ENCODE data around the gene UNC13D.

DNA sequence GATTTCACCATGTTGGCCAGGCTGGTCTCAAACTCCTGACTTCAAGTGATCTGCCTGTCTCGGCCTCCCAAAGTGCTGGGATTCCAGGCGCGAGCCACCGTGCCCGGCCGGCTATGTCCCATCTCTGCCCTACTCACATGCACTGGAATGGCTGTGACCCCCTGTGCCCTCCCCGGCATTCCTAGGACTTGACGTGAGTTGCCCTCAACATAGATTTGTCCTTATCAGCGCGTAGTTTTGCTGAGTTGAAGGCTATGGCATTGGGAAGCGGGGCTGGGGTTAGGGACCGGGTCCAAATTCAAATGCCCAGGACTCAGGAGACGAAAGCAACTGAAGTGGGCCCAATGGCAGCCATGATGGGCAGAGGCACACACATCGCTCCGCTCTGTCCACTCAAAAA is 5.8 kb downstream of the UNC13D start:
- no peak for TF ChIP-seq POLR2AphosphoS5 (IDR thresholded peaks at IDR 0.05; ENCODE audit: insufficient read depth in 1 of 2, low read depth in 1 of 2)
- TF ChIP-seq, protein P1, sequence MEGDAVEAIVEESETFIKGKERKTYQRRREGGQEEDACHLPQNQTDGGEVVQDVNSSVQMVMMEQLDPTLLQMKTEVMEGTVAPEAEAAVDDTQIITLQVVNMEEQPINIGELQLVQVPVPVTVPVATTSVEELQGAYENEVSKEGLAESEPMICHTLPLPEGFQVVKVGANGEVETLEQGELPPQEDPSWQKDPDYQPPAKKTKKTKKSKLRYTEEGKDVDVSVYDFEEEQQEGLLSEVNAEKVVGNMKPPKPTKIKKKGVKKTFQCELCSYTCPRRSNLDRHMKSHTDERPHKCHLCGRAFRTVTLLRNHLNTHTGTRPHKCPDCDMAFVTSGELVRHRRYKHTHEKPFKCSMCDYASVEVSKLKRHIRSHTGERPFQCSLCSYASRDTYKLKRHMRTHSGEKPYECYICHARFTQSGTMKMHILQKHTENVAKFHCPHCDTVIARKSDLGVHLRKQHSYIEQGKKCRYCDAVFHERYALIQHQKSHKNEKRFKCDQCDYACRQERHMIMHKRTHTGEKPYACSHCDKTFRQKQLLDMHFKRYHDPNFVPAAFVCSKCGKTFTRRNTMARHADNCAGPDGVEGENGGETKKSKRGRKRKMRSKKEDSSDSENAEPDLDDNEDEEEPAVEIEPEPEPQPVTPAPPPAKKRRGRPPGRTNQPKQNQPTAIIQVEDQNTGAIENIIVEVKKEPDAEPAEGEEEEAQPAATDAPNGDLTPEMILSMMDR (IDR thresholded peaks at IDR 0.05): no peak
